ENCODE data around the gene VSIG10L. TPM values are rescaled to one million over a fixed set of nuclear protein-coding genes. Genes with fewer than 3 reads are reported as not detected.

Gene VSIG10L
- total RNA-seq, 1 donor from 2014 or later: 3.2 TPM

GRCh38 chr19:51326216-51327065 lies 15.5 kb downstream of the VSIG10L start:
- no peaks in the 10 kb centered on the region for H3K36me3 ChIP-seq
- H3K27me3 ChIP-seq (ENCODE audit: low read depth): peaks cover 51% of the 10 kb centered on the region
- TF ChIP-seq CTCF (IDR thresholded peaks at IDR 0.05): no peak
- DNase-seq: no peak
- no peaks in the 10 kb centered on the region for H3K9me3 ChIP-seq
- no peak overlapping the region for H3K4me3 ChIP-seq
- peaks cover 13% of the 10 kb centered on the region for H3K4me1 ChIP-seq
- H3K27ac ChIP-seq: no peak overlapping the region
- intact Hi-C loops (cut with DNase I): no loop called here
- no peak for ATAC-seq

GRCh38 chr19:51325161-51325976 lies 16.6 kb downstream of the VSIG10L start:
- DNase-seq (no peak), ATAC-seq (no peak)
- TF ChIP-seq CTCF (IDR thresholded peaks at IDR 0.05): no peak
- Histone ChIP-seq H3K4me3 (no peak overlapping the region), H3K27me3 (ENCODE audit: low read depth) (peaks cover 51% of the 10 kb centered on the region), H3K9me3 (no peaks in the 10 kb centered on the region), H3K4me1 (peaks cover 13% of the 10 kb centered on the region), H3K27ac (no peak overlapping the region), H3K36me3 (no peaks in the 10 kb centered on the region)
- intact Hi-C loops (cut with DNase I): no loop called here

GRCh38 chr19:51324167-51324481 lies 17.8 kb downstream of the VSIG10L start:
- DNase-seq (no peak), ATAC-seq (no peak)
- no peaks in the 10 kb centered on the region for H3K36me3 ChIP-seq
- H3K27ac ChIP-seq: no peak overlapping the region
- no peaks in the 10 kb centered on the region for H3K9me3 ChIP-seq
- intact Hi-C loops (cut with DNase I): no loop called here
- peaks cover 48% of the 10 kb centered on the region for H3K27me3 ChIP-seq (ENCODE audit: low read depth)
- no peak overlapping the region for H3K4me3 ChIP-seq
- peaks cover 13% of the 10 kb centered on the region for H3K4me1 ChIP-seq
- TF ChIP-seq CTCF (IDR thresholded peaks at IDR 0.05): no peak

GRCh38 chr19:51323481-51324166 lies 18.3 kb downstream of the VSIG10L start:
- intact Hi-C loops (cut with DNase I): no loop called here
- DNase-seq: no peak
- H3K27me3 ChIP-seq (ENCODE audit: low read depth): peaks cover 43% of the 10 kb centered on the region
- TF ChIP-seq CTCF (IDR thresholded peaks at IDR 0.05): no peak
- H3K4me1 ChIP-seq: peaks cover 13% of the 10 kb centered on the region
- no peaks in the 10 kb centered on the region for H3K36me3 ChIP-seq
- H3K4me3 ChIP-seq: no peak overlapping the region
- no peak for ATAC-seq
- H3K9me3 ChIP-seq: no peaks in the 10 kb centered on the region
- H3K27ac ChIP-seq: no peak overlapping the region

- Histone ChIP-seq H3K4me3 (no peak overlapping the region), H3K27me3 (ENCODE audit: low read depth) (peaks cover 25% of the 10 kb centered on the region), H3K27ac (no peak overlapping the region), H3K4me1 (no peaks in the 10 kb centered on the region), H3K9me3 (no peaks in the 10 kb centered on the region), H3K36me3 (no peaks in the 10 kb centered on the region)
- no peak for DNase-seq
- intact Hi-C loops (cut with DNase I): no loop called here
- no peak for TF ChIP-seq CTCF (IDR thresholded peaks at IDR 0.05)
- ATAC-seq: no peak
Measured at GRCh38 chr19:51321799-51322198, 20.1 kb downstream of the VSIG10L start.
